Vagina (tissue), 2 donors: Measurements from ENCODE around the gene TECR. TPM values are rescaled to one million over a fixed set of nuclear protein-coding genes. Genes with fewer than 3 reads are reported as not detected.

ENCODE experiments used
- DNase-seq, 2 donors: peaks; one replicate each; pipeline ENCODE4 v3.0.0-alpha.2; 2017; ENCODE audit errors: extremely low spot score in 2 of 2
- H3K27ac ChIP-seq: fragments of 200-600 bp; sonication (generic); one replicate; pipeline ENCODE4 v1.5.1; 2019
- H3K27me3 ChIP-seq: fragments of 200-600 bp; sonication (generic); one replicate; pipeline ENCODE4 v1.5.1; 2019
- H3K36me3 ChIP-seq, 2 donors: fragments of 200-600 bp; sonication (generic); one replicate each; pipeline ENCODE4 v1.5.1; 2017 to 2019
- H3K4me1 ChIP-seq: fragments of 200-600 bp; sonication (generic); one replicate; pipeline ENCODE4 v1.5.1; 2019
- H3K4me3 ChIP-seq, 2 donors: fragments of 200-600 bp; sonication (generic); 1 replicate in 1 of 2; 2 replicates in 1 of 2; pipeline ENCODE4 v1.5.1; 2016 to 2019
- H3K9me3 ChIP-seq: fragments of 200-600 bp; sonication (generic); one replicate; pipeline ENCODE4 v1.5.1; 2019
- CTCF ChIP-seq, 3 experiments: fragments of 450-650 bp in 2 of 3; fragments of 200-600 bp in 1 of 3; sonication (generic) in 1 of 3; IDR thresholded peaks; one replicate each; pipeline ENCODE4 v1.5.1; 2017 to 2019; ENCODE audit warnings: antibody characterized with exemption in 3 of 3, mild to moderate bottlenecking in 2 of 3, moderate library complexity in 2 of 3
- POLR2A ChIP-seq, 2 donors: fragments of 450-650 bp; IDR thresholded peaks; one replicate each; pipeline ENCODE4 v1.6.1; 2017; ENCODE audit warnings: antibody characterized with exemption in 2 of 2, mild to moderate bottlenecking in 2 of 2, moderate library complexity in 2 of 2
- POLR2AphosphoS5 ChIP-seq, 2 donors: sonication (generic); formaldehyde crosslinking; IDR thresholded peaks; one replicate each; pipeline ENCODE4 v1.9.0; 2017; ENCODE audit warnings: antibody characterized with exemption in 2 of 2, mild to moderate bottlenecking in 2 of 2, low read depth in 1 of 2; ENCODE audit not compliant: insufficient read depth in 1 of 2
- intact Hi-C: fragments of 100-400 bp; cut with DNase I; formaldehyde crosslinking; loops from one replicate; pipeline ENCODE4 v1.15.1; 2023
- total RNA-seq: library from RNA; depleted of rRNA; stranded (reverse); fragments of >200 nt; gene quantifications from one replicate; pipeline ENCODE4 v1.2.3, GENCODE V29; 2016

The TECR gene
- total RNA-seq, 1 donor from 2014 or later, result 110 TPM

- no peaks in the 10 kb centered on the region for H3K27me3 ChIP-seq
- no peaks in the 10 kb centered on the region for H3K9me3 ChIP-seq
- peak overlapping the region; percentile 70 to 91 for H3K4me3 ChIP-seq
- TF ChIP-seq POLR2A (IDR thresholded peaks at IDR 0.05) (no peak), POLR2AphosphoS5 (IDR thresholded peaks at IDR 0.05; ENCODE audit: insufficient read depth in 1 of 2, low read depth in 1 of 2) (peak in 1 of 2 donors; percentile 25), CTCF (IDR thresholded peaks at IDR 0.05) (no peak)
- DNase-seq, result no peak
- peaks cover 39% of the 10 kb centered on the region for H3K4me1 ChIP-seq
- H3K36me3 ChIP-seq, result peaks cover 0 to 32% of the 10 kb centered on the region in 2 donors
- intact Hi-C loops, result no loop called here
- H3K27ac ChIP-seq, result peak overlapping the region; percentile 100
These were observed 13.8 kb upstream of the TECR start for GRCh38 chr19:14515501-14516047.

- peak overlapping the region; percentile 100 for H3K27ac ChIP-seq
These were observed 13.3 kb upstream of the TECR start for GRCh38 chr19:14516048-14516534.

GRCh38 chr19:14516746-14517438, 12.5 kb upstream of the TECR start:
- peak in 1 of 2 donors; percentile 89 for DNase-seq
- H3K27me3 ChIP-seq, result no peaks in the 10 kb centered on the region
- H3K4me3 ChIP-seq, result peak overlapping the region; percentile 70 to 91
- intact Hi-C loops, result no loop called here
- H3K36me3 ChIP-seq, result peaks cover 0 to 32% of the 10 kb centered on the region in 2 donors
- peak overlapping the region; percentile 100 for H3K27ac ChIP-seq
- TF ChIP-seq POLR2A (IDR thresholded peaks at IDR 0.05) (no peak), CTCF (IDR thresholded peaks at IDR 0.05) (no peak)
- no peaks in the 10 kb centered on the region for H3K9me3 ChIP-seq
- H3K4me1 ChIP-seq, result peaks cover 39% of the 10 kb centered on the region

More at GRCh38 chr19:14516048-14516534, 13.3 kb upstream of the TECR start:
- Histone ChIP-seq H3K9me3 (no peaks in the 10 kb centered on the region), H3K4me1 (peaks cover 39% of the 10 kb centered on the region), H3K4me3 (peak overlapping the region; percentile 70 to 91), H3K27me3 (no peaks in the 10 kb centered on the region), H3K36me3 (peaks cover 0 to 32% of the 10 kb centered on the region in 2 donors)
- DNase-seq, result no peak
- intact Hi-C loops, result no loop called here
- TF ChIP-seq POLR2AphosphoS5 (IDR thresholded peaks at IDR 0.05; ENCODE audit: insufficient read depth in 1 of 2, low read depth in 1 of 2) (peak in 1 of 2 donors; percentile 16), CTCF (IDR thresholded peaks at IDR 0.05) (no peak)

GRCh38 chr19:14517446-14517839, 12.0 kb upstream of the TECR start:
- peaks cover 39% of the 10 kb centered on the region for H3K4me1 ChIP-seq
- peak in 1 of 2 donors; percentile 91 for DNase-seq

More at GRCh38 chr19:14517446-14517839, 12.0 kb upstream of the TECR start:
- TF ChIP-seq CTCF (IDR thresholded peaks at IDR 0.05) (no peak), POLR2A (IDR thresholded peaks at IDR 0.05) (no peak), POLR2AphosphoS5 (IDR thresholded peaks at IDR 0.05; ENCODE audit: insufficient read depth in 1 of 2, low read depth in 1 of 2) (no peak)
- Histone ChIP-seq H3K4me3 (peak overlapping the region; percentile 70 to 91), H3K27ac (peak overlapping the region; percentile 100), H3K27me3 (no peaks in the 10 kb centered on the region), H3K36me3 (peaks cover 0 to 32% of the 10 kb centered on the region in 2 donors), H3K9me3 (no peaks in the 10 kb centered on the region)
- intact Hi-C loops, result no loop called here
